AG09309 (cell line): ENCODE results near the gene FBXO40.

Source experiments
- DNase-seq: peaks from one replicate; pipeline ENCODE4 v3.0.0-alpha.2; 2010; ENCODE audit warnings: low read depth
- H3K4me3 ChIP-seq: 2 replicates; pipeline ENCODE4 v1.5.1; 2011; ENCODE audit warnings: mild to moderate bottlenecking, low read depth, low read length, moderate library complexity; ENCODE audit not compliant: control insufficient read depth
- TF ChIP-seq, protein P1 (sequence below): IDR thresholded peaks from 2 replicates; pipeline ENCODE4 v1.5.1; 2011; ENCODE audit warnings: mild to moderate bottlenecking, low read depth, low read length, inconsistent platforms; ENCODE audit not compliant: insufficient read depth, control insufficient read depth; ENCODE audit errors: missing control alignments

The FBXO40 gene

DNA sequence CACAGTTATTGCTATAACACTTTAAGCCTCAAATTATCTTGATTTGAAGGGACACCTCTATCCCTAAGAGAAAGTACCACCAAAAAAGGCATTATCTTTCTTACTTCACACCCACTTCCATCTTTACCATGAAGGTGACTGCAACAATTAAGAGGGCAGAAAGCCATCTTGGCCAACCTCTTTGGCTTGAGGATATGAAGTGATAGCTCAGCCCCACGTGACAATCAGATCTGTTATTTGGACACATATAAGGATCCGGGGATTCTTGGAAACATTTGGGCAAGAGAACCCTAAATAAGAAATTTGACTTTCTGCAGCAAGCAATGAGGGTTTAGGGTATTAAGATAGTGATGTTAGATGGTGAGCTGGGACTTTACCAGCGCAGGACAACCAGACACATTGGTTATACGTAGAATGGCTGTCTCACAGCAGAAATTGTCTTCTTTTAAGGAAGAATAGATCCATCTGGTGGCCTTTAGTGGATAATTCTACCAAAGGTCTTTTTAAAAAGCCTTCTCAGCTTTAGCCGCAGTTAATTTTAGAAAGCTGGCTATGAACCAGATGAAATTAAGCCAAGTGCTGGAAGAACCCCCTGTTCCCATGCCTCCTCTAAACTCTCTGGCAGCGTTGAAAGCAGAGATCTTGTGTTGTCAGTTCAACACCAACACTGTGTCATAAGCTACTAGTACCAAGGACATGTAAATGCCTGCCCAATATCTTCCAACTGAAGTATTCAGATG lies 55.2 kb downstream of the FBXO40 start:
- no peak for DNase-seq
- H3K4me3 ChIP-seq = no peak overlapping the region
- TF ChIP-seq, protein P1, sequence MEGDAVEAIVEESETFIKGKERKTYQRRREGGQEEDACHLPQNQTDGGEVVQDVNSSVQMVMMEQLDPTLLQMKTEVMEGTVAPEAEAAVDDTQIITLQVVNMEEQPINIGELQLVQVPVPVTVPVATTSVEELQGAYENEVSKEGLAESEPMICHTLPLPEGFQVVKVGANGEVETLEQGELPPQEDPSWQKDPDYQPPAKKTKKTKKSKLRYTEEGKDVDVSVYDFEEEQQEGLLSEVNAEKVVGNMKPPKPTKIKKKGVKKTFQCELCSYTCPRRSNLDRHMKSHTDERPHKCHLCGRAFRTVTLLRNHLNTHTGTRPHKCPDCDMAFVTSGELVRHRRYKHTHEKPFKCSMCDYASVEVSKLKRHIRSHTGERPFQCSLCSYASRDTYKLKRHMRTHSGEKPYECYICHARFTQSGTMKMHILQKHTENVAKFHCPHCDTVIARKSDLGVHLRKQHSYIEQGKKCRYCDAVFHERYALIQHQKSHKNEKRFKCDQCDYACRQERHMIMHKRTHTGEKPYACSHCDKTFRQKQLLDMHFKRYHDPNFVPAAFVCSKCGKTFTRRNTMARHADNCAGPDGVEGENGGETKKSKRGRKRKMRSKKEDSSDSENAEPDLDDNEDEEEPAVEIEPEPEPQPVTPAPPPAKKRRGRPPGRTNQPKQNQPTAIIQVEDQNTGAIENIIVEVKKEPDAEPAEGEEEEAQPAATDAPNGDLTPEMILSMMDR = no peak

DNA sequence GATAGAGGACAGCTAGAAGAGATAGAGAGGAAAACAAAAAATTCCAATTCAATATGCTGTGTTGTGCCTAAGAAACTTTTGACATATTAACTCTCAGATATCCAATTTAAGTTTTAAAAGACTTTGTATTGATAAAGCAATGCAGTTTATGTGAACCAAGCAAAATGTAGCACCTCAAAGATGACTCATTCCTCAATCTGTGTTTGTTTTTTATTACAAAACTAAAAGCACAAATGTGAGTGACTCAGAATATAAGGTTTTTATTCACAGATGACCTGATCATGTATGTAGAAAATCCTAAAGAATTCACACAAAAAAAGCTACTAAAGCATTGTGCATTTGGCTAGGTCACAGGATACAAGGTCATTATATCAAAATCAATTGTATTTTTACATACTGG lies 56.5 kb downstream of the FBXO40 start:
- TF ChIP-seq, protein P1 = no peak
- DNase-seq = no peak
- no peak overlapping the region for H3K4me3 ChIP-seq

DNA sequence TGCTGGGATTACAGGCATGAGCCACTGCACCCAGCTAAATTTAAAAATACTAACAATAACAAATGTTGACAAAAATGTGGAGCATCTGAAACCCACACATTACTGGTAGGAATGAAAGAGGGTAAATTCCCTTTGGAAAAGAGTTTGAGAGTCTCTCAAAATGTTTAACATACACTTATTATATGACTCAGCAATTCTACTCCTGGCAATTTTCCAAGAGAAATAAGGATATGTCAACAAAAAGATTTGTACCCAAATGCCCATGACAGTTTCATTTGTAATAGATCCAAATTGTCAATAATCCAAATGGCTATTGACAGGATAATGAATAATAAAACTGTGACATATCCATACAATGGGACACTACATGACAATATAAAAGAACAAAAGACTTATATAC lies 58.5 kb downstream of the FBXO40 start:
- TF ChIP-seq, protein P1 = no peak
- no peak for DNase-seq
- no peak overlapping the region for H3K4me3 ChIP-seq

DNA sequence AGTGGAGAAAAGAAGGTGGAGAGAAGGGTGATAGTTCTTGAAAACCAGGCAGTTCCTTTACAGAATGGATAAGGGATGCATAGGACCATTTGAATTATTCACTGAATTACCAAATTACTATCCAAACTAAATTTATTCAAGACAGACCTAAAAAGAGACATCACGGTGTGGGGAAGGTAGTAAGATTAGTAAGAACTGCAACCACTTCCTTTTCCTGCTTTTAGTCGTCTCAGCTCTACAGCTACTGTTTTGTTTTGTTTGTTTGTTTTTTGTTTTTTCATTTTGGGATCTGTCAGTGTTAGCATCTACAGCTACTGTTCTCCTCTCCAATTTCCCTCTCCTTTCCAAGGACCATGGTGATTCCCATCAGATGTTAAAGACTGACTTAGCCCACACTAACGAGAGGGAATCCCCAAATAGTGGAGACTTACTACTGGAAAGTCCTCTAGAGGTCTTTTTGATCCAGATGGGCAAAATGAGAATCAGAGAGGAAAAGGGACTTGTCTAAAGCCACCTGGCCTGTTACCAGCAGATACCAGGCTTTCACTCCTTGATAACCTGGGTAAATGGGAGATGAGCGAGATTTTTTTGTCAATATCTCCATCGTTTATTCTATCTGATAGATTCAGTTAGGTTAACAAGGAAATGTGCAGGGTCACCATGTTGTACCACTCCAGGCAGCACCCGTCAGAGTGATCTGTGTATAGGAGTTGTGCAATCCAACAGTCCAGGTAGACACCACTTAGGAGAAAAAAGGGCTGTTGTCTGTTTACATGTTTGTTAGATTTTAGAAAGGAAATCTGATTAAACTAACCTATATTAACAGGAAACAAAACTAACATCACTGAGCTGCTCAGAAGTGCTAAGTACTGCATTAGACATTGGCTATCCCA lies 61.6 kb downstream of the FBXO40 start:
- no peak overlapping the region for H3K4me3 ChIP-seq
- TF ChIP-seq, protein P1 = no peak
- DNase-seq = no peak

DNA sequence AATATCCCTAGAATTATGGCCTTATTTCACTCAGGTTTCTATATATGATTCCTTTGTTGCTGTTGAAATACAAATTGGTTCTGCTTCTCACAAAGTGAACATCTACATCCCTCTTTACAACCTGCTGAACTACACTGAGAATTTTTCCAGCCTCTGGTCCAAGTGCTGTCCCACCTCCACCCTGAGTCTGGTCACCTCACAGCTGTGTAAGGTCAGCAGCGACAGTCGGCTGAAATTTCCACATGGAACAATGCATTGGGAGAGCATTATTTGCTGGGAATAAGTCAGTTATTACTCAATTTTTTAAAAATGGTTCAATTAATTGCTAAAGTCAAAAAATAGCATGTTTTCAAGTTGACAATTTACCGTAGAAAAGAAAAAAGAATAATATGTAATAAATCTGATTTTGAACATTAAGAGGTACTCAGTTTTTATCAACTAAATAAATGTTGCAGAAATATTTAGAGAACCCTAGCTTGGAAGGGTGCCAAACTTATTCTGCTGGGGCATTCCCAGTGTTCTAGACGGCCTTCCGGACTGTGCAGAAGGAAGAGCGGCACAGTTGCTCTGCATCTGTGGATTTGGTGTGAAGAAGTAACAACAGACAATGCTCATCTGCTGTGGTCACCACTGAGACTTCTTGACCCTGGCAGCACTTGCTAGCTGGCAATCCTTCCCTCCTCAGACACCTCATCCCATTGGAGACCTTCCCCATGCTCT lies 65.7 kb downstream of the FBXO40 start:
- TF ChIP-seq, protein P1 = no peak
- DNase-seq = no peak
- no peak overlapping the region for H3K4me3 ChIP-seq

DNA sequence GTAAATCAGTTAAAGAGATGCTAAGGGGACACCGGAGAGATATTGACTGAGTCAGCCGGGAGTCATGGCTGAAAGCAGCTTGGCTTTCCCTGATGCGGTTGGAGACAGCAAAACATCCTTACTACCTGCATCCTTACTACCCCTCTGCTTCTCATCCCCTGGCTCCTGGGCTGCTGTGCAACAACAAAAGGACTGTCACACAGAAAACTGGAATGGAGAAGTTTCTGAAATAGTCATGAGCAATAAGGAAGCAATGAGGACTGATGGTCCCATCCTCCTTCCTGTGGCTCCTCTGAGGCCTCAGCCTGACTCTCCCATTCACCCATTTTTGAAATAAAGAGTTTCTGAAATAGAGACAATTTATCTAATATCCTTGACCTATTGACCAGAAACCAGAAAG lies 66.4 kb downstream of the FBXO40 start:
- H3K4me3 ChIP-seq = no peak overlapping the region
- no peak for DNase-seq
- TF ChIP-seq, protein P1 = no peak
